ENCODE data around the gene PHLDB1.
"Not testable (repeated sequence)": the region's sequence is repeated elsewhere in the genome, so short reads cannot be mapped to it uniquely, and the experiment has no call there.

The PHLDB1 gene

GRCh38 chr11:118682372-118682771 is 75.0 kb downstream of the PHLDB1 start:
- no peak for DNase-seq (ENCODE audit: extremely low read depth in 1 of 2, low read depth in 1 of 2)

DNA sequence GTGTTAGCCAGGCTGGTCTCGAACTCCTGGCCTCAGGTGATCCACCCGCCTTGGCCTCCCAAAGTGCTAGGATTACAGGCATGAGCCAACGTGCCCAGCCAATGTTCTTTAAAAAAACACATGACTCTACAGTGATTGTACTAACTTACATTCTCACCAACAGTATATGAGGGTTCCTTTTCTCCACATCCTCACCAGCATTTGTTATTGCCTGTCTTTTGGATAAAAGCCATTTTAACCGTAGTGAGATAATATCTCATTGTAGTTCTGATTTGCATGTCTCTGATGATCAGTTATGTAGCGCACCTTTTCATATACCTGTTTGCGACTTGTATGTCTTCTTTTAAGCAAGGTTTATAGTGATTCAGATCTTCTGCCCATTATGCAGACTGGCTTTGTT is 75.5 kb downstream of the PHLDB1 start:
- not testable (repeated sequence) for DNase-seq (ENCODE audit: extremely low read depth in 1 of 2, low read depth in 1 of 2)

GRCh38 chr11:118684187-118684586 is 76.8 kb downstream of the PHLDB1 start:
- DNase-seq (ENCODE audit: extremely low read depth in 1 of 2, low read depth in 1 of 2) = no peak

DNA sequence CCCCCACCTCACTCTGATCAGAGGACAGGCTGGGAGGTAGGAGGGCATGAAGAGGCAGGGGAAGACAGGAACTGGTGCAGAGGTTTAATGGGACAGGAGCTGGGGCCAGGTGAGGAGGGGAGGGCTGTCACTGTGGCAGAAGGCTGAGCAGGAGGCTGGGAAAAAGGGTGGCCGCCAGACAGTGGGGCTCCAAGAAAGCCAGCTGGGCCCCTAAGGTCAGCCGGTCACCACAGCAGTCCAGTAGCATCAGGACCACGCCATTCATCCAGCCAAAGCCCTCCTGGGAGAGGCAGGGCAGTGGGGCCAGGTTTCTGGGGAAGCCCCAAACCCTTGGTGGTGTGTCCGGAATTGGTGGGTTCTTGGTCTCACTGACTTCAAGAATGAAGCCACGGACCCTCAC is 80.5 kb downstream of the PHLDB1 start:
- DNase-seq (ENCODE audit: extremely low read depth in 1 of 2, low read depth in 1 of 2) = no peak

DNA sequence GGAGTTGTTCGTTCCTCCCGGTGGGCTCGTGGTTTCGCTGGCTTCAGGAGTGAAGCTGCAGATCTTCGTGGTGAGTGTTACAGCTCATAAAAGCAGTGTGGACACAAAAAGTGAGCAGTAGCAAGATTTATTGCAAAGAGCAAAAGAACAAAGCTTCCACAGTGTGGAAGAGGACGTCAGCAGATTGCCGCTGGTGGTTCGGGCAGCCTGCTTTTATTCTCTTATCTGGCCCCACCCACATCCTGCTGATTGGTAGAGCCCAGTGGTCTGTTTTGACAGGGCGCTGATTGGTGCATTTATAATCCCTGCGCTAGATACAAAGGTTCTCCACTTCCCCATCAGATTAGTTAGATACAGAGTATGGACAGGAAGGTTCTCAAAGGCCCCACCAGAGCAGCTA is 80.9 kb downstream of the PHLDB1 start:
- not testable (repeated sequence) for DNase-seq (ENCODE audit: extremely low read depth in 1 of 2, low read depth in 1 of 2)

- DNase-seq (ENCODE audit: extremely low read depth in 1 of 2, low read depth in 1 of 2) = no peak
Observed at GRCh38 chr11:118688851-118689502, 81.6 kb downstream of the PHLDB1 start.

GRCh38 chr11:118689503-118689851 is 82.1 kb downstream of the PHLDB1 start:
- DNase-seq (ENCODE audit: extremely low read depth in 1 of 2, low read depth in 1 of 2) = no peak

DNA sequence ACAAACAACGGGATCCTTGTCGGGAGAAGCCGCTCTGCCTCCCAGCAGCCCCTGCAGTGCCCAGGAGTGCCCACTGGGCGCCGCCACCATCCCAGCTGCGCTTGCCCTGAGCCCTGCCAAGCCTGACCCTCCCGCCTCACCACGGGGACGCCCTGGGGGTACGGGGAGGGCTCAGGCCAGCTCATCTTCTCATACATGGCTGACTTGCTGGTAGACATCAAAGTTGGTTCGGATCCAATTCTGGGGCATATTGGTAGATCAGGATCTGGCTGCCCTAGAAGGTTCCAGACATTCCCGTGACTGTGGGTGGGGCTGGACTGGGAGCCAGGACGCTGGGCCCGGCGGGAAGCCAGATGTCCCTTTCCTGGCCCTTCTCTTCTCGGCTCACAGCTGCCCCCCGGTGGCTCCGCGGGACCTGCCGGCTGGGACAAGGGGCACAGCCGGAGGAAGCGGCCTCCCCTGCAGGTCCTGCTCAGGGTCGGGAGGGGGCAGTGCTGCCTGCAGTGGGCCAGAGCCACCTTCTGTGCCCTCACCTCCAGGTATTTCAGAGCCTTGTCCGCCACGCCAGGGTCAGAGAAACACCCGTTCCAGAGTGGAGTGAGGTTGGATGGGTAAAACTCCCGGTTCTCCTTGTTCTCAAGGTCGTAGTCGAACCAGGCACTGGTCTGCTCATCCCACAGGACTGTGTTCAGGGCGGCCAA is 82.6 kb downstream of the PHLDB1 start:
- peak; percentile 70 to 77 for DNase-seq (ENCODE audit: extremely low read depth in 1 of 2, low read depth in 1 of 2)

DNA sequence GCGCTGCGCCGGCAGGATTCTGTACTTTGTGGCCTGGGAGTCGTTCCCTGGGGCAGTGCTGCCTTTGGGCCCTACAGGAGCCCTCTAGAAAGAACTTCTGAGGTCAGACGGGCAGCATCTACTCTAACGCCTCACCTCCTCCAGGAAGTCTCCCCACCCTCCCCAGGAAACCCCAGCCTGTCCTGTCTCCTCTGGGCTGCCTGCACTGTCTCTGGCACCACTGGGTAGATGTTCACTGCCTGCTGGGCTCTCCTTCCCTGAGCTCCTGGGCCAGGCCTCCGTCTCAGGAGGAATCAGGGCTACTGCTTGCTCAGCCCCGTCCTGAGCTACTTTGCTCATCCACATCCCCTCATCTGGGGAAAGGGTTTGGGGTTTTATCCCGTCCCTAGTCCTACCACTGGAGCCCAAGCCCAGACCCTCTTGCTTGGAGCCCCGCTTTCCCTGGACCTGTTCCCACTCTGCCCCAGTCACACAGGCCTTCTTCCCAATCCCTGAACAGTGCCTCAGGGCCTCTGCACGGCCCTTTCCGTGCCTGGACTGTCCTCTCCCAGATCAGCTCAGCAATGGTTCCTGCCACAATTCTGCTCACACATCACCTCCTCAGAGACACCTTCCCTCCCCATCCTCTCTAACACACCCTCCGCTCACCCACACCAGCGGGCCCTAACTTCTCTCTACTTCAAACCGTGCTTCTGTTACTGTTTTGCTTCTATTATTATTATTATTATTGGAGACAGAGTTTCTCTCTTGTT is 83.3 kb downstream of the PHLDB1 start:
- no peak for DNase-seq (ENCODE audit: extremely low read depth in 1 of 2, low read depth in 1 of 2)

DNA sequence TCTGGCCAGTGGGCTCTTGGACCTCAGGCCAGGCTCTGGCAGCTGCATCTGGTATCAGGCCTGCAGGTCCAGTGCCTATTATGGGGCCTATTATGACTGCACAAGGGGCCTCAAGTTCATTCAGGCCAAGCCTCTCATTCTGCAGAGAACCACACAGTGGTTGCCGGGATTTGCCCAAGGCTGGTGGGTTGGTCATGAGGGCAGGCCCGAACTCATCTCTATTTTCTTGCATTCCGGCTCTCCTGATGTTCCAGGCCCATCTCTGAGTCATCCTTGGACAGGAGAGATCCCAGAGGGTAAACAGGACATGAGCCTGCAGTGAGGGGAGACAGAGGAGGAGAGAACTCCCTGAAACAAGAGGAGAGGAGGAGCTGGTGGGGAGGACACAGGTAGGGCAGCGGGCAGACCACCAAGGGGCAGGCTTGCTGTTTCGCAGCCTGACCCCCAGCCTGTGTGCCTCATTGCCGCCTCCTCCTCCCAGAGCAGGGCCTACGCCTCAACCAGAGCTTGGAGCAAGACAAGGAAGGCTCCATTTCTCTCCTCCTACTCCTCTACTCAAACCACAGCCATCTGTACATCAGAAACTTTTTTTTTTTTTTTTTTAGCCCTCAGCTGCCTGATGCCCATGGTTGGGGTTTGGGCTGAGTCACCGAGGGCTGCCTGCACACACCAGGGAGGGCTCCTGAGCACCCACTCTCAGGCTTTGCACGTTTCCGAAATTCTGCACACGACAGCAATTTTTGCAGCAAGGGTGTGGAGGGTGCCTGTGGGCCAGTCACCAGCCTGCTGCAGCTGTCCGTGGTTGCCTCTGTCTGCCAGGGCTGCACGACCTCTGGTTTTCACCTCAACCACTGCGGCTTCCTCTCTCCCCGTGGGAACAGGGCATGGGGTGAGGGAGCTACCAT is 84.8 kb downstream of the PHLDB1 start:
- peak; percentile 40 to 45 for DNase-seq (ENCODE audit: extremely low read depth in 1 of 2, low read depth in 1 of 2)

DNA sequence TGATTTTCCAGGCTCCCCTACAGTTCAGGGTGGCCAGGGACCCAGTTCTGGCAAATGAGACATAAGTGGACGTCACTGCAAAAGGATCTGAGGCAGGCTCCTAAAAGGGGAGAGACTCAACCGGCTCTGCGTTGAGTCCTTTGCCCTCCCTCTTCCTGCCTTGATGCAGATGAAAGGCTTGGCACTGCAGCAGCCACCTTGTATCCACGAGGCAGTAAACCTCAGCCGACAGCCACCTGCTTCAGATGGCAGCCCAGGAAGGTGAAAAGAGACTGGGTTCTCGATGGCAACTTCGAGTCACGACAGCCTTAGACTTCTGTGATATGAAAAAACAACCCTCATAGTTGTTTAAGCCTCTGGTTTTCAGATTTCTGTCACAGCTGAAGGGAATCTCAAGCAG is 86.8 kb downstream of the PHLDB1 start:
- no peak for DNase-seq (ENCODE audit: extremely low read depth in 1 of 2, low read depth in 1 of 2)

DNA sequence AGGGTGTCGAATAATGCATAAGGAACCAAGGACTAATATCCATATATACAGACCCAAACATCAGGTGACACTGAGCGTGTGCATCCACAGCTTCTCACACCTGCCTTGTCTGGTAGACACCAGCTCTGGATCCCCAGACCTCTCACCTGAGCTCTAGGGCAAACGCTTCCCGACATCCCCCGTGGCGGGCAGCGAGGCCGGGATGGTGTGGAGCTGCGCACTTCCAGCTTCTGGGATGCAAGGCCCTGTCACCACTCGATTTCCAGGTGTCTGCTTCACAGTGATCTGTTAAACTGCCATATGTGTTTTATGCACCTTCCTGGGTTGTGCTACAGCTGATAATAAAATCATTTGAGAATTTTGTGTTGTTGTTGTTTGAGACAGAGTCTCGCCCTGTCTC is 87.4 kb downstream of the PHLDB1 start:
- no peak for DNase-seq (ENCODE audit: extremely low read depth in 1 of 2, low read depth in 1 of 2)

GRCh38 chr11:118696673-118697226 is 89.3 kb downstream of the PHLDB1 start:
- no peak for DNase-seq (ENCODE audit: extremely low read depth in 1 of 2, low read depth in 1 of 2)

DNA sequence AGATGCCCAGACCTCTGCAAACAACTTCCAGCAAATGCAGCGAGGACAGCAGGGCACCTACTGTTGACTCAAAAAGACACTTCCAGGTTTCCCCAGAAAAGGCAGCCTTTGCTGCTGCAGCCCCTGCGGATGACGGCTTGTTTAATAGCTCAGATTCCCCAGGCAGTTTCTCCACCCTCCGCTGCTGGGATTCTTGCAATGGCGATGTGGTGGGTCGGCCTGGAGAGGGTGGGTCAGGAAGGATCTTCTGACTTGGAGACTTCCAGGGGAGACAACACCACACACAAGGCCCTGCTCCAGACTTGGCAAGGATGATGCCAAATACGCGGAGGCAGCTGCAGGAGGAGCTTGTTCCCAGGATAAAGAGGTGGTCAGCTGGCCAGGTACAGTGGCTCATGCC is 89.9 kb downstream of the PHLDB1 start:
- DNase-seq (ENCODE audit: extremely low read depth in 1 of 2, low read depth in 1 of 2) = no peak

GRCh38 chr11:118699506-118700220 is 92.2 kb downstream of the PHLDB1 start:
- peak; percentile 32 to 38 for DNase-seq (ENCODE audit: extremely low read depth in 1 of 2, low read depth in 1 of 2)

- no peak for DNase-seq (ENCODE audit: extremely low read depth in 1 of 2, low read depth in 1 of 2)
Observed at GRCh38 chr11:118703563-118704106, 96.2 kb downstream of the PHLDB1 start.

DNA sequence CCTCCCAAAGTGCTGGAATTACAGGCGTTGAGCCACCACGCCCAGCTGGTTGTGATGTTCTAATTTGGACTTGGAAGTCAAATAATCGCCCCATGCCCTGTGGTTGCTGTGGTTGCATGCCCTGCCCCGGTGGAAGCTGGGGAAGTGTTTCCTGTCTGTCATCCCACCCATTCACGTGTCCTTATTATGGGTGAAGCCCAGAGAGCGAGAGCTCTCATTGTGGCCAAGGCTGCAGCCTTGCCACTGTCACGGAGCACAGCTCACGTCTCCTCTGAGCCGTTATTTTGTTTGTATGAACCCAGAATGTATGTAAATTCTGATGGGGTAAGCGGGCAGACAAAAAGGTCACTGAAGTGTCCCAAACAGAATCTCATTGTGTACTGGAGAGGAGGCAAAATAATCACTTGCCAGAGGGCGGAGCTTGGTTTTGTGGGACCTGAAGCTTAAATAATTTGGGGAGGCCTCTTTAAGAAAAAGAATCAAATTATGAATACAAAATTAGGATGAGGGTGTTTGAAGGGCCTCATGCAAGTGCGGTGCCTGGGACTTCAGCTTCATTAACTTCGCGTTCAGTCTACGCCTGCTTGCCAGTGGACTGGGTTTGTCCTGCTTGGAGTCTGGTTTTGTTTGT is 97.8 kb downstream of the PHLDB1 start:
- peak in 1 of 2 donors; percentile 20 for DNase-seq (ENCODE audit: extremely low read depth in 1 of 2, low read depth in 1 of 2)

DNA sequence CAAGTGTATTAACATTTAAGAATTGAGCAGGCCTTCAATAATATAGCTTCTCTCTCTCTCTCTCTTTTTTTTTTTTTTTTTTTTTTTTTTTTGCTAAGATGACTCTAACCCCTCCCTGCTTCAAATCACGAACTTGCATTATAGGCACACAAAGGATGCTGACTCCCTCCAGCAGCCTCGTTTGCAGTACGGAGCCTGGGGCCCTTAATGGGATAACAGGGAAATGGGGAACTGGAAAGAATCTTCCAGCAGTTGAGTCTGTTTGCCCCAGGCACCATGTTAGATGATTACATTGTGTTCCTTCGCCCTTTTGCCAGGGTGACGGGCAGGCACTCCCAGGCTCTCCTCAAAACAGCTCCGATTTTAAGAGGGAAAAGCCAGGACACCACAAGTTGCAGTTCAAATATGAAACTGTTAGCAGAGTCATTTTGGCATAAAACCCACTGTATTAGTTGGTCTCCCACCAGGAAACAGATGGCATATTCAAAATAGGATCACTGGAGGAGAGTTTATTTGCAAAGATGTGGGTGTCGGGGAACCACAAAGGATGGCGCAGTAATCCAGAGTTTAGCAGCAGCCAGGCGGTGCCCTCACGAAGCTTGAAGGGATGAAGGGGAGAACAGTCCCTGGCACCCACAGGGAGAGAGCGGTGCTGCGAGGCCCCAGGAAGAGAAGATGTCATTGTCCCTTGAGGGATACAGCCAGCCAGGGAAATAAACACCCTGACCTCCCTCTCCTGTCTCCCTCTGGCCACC is 98.6 kb downstream of the PHLDB1 start:
- no peak for DNase-seq (ENCODE audit: extremely low read depth in 1 of 2, low read depth in 1 of 2)

DNA sequence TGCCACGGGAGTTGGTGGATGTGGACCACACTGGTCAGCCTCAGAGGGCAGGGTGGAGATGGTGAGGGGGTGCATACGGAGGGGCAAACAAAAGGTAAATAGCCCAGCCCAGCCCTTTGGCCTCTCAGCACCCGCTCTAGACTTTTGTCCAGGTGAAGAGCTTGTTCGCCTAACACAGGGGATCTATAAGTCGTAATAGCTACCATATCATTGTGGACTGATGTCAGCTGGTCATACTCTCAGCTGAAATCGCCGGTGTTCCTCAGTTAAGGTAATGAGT is 99.1 kb downstream of the PHLDB1 start:
- DNase-seq (ENCODE audit: extremely low read depth in 1 of 2, low read depth in 1 of 2) = no peak
